SU-DHL-6 (cell line): ENCODE results near the gene APOL6.
"Not testable (repeated sequence)": the region's sequence is repeated elsewhere in the genome, so short reads cannot be mapped to it uniquely, and the experiment has no call there.

ENCODE experiments used
- H2AFZ ChIP-seq: fragments of 200-600 bp; sonication (generic); 2 replicates; pipeline ENCODE4 v1.6.1; 2014; ENCODE audit warnings: low read depth, mild to moderate bottlenecking, moderate library complexity, mixed read lengths, antibody characterized with exemption, low read length; ENCODE audit not compliant: severe bottlenecking
- H3F3A ChIP-seq: fragments of 200-600 bp; shearing (Covaris generic); 2 replicates; pipeline ENCODE4 v1.6.0; 2016; ENCODE audit warnings: antibody characterized with exemption, mild to moderate bottlenecking; ENCODE audit not compliant: insufficient read depth
- H3K27ac ChIP-seq: fragments of 200-600 bp; sonication (generic); 2 replicates; pipeline ENCODE4 v1.5.1; 2016; ENCODE audit warnings: low read depth, mild to moderate bottlenecking, low read length, moderate library complexity, mixed read lengths
- H3K27me3 ChIP-seq: fragments of 200-600 bp; sonication (generic), shearing (Covaris generic); 2 replicates; pipeline ENCODE4 v1.6.0; 2014; ENCODE audit warnings: mild to moderate bottlenecking, low read length
- H3K36me3 ChIP-seq: fragments of 200-600 bp; sonication (generic); 2 replicates; pipeline ENCODE4 v1.6.1; 2014; ENCODE audit warnings: mild to moderate bottlenecking, low read length, mixed read lengths
- H3K4me2 ChIP-seq: fragments of 300-600, 200-600 bp; shearing (Covaris generic), sonication (generic); 2 replicates; pipeline ENCODE4 v1.6.0; 2014; ENCODE audit warnings: low read length, low read depth, mild to moderate bottlenecking; ENCODE audit not compliant: poor library complexity, severe bottlenecking
- H3K4me3 ChIP-seq: fragments of 200-600 bp; sonication (generic); 2 replicates; pipeline ENCODE4 v1.5.1; 2014; ENCODE audit warnings: antibody characterized with exemption, low read length, mild to moderate bottlenecking, mixed read lengths; ENCODE audit not compliant: insufficient read depth, poor library complexity, severe bottlenecking
- H3K79me2 ChIP-seq: fragments of 200-600 bp; sonication (generic); 2 replicates; pipeline ENCODE4 v1.6.1; 2014; ENCODE audit warnings: mild to moderate bottlenecking, low read length, moderate library complexity; ENCODE audit not compliant: insufficient read depth
- H3K9ac ChIP-seq: fragments of 200-600 bp; sonication (generic); 2 replicates; pipeline ENCODE4 v1.7.0; 2014; ENCODE audit warnings: mild to moderate bottlenecking, low read length
- H3K9me2 ChIP-seq: fragments of 200-600 bp; sonication (generic); replicated peaks from 2 replicates; pipeline ENCODE4 v1.6.1; 2014; ENCODE audit warnings: low read length; ENCODE audit not compliant: insufficient read depth
- H3K9me3 ChIP-seq: fragments of 200-600 bp; sonication (generic); 2 replicates; pipeline ENCODE4 v1.6.1; 2014; ENCODE audit warnings: low read length, mixed read lengths; ENCODE audit not compliant: insufficient read depth
- H4K20me1 ChIP-seq: fragments of 200-600 bp; sonication (generic); 2 replicates; pipeline ENCODE4 v1.6.1; 2014; ENCODE audit warnings: low read depth, mild to moderate bottlenecking, antibody characterized with exemption, low read length, moderate library complexity, mixed read lengths
- EZH2phosphoT487 ChIP-seq: fragments of 200-600 bp; sonication (generic), shearing (Covaris generic); conservative IDR thresholded peaks from 2 replicates; pipeline ENCODE4 v1.6.1; 2018; ENCODE audit warnings: mild to moderate bottlenecking, antibody characterized with exemption, low read length, moderate library complexity, mixed read lengths
- TF ChIP-seq, protein P1 (sequence below): fragments of 200-600 bp; sonication (generic); IDR thresholded peaks from one replicate; pipeline ENCODE4 v1.5.1; 2017; ENCODE audit warnings: antibody characterized with exemption, mild to moderate bottlenecking, low read length, moderate library complexity; ENCODE audit not compliant: insufficient read depth, poor library complexity, severe bottlenecking

Gene APOL6

DNA sequence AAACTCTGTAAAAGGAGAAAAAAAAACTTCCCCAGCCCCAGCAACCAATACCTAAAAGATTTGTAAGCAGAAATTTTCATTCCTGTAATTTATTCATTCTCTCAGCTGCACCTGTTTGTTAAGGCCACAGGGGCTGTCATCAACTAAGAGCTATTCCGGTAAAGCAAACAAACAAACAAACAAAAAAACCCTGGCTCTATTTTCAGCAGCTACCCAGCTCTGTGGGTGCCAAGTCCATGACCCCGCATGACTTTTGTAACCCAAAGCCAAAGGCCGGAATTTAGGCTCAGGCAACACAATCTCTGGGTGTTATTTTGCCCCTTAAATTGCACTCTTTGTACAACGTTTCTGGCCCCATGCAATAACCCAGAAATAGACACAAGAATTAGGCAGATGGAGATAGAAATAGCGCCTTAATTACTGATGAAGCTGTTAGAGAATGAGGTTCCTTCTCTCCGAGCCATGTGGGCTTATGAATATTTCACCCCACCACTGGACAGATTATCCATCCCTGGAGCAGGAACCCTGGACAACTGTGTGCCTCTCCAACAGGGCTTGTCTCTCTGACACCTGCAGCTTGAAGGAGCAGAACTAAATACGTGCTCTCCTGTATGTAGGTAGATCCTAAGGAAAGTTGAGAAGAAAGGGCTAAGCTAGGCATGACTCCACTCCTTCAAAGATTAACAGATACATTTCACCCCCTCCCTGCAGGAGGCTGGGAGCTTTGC lies 29.4 kb downstream of the APOL6 start:
- Histone ChIP-seq H2AFZ (peak overlapping the region; percentile 21), H3K4me2 (peak overlapping the region; percentile 40), H4K20me1 (no peaks in the 10 kb centered on the region), H3K4me3 (peak overlapping the region; percentile 6), H3K36me3 (no peaks in the 10 kb centered on the region), H3K79me2 (no peaks in the 10 kb centered on the region), H3K9me2 (no peaks in the 10 kb centered on the region), H3K27ac (peak overlapping the region; percentile 69), H3K9ac (peak overlapping the region; percentile 7; the same call in 1 of the 2 replicates), H3K27me3 (no peaks in the 10 kb centered on the region), H3K9me3 (peaks cover 16% of the 10 kb centered on the region; the same call in 1 of the 2 replicates), H3F3A (peaks cover 3% of the 10 kb centered on the region; the same call in 1 of the 2 replicates)
- TF ChIP-seq EZH2phosphoT487 = no peak
- TF ChIP-seq, protein P1, sequence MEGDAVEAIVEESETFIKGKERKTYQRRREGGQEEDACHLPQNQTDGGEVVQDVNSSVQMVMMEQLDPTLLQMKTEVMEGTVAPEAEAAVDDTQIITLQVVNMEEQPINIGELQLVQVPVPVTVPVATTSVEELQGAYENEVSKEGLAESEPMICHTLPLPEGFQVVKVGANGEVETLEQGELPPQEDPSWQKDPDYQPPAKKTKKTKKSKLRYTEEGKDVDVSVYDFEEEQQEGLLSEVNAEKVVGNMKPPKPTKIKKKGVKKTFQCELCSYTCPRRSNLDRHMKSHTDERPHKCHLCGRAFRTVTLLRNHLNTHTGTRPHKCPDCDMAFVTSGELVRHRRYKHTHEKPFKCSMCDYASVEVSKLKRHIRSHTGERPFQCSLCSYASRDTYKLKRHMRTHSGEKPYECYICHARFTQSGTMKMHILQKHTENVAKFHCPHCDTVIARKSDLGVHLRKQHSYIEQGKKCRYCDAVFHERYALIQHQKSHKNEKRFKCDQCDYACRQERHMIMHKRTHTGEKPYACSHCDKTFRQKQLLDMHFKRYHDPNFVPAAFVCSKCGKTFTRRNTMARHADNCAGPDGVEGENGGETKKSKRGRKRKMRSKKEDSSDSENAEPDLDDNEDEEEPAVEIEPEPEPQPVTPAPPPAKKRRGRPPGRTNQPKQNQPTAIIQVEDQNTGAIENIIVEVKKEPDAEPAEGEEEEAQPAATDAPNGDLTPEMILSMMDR = no peak

DNA sequence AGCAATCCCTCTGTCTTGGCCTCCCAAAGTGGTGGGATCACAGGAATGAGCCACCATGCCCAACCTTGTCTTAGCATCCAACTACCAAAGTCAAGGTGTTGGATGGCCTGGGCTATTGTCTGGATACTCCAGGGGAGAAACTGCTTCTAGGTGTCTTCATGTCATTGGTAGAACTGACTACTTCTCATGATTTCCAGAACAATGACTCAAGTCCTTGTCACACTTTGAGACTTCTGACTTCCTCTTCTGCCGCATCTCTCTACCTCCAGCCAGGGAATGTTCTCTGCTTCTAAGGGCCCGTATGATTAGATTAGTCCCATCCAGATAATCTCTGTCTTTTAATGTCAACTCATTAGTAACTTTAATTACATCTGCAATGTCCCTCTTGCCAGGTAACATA lies 30.6 kb downstream of the APOL6 start:
- no peak overlapping the region for H3K9ac ChIP-seq
- H3K27ac ChIP-seq = no peak overlapping the region
- no peaks in the 10 kb centered on the region for H3K27me3 ChIP-seq
- peaks cover 3% of the 10 kb centered on the region; the same call in 1 of the 2 replicates for H3F3A ChIP-seq
- no peak for TF ChIP-seq EZH2phosphoT487
- TF ChIP-seq, protein P1 = no peak
- H3K9me2 ChIP-seq = no peaks in the 10 kb centered on the region
- no peak overlapping the region for H2AFZ ChIP-seq
- no peaks in the 10 kb centered on the region for H3K36me3 ChIP-seq
- H3K9me3 ChIP-seq = peaks cover 13% of the 10 kb centered on the region; the same call in 1 of the 2 replicates
- H3K4me3 ChIP-seq = no peak overlapping the region
- H3K4me2 ChIP-seq = no peak overlapping the region
- H4K20me1 ChIP-seq = no peaks in the 10 kb centered on the region
- no peaks in the 10 kb centered on the region for H3K79me2 ChIP-seq

DNA sequence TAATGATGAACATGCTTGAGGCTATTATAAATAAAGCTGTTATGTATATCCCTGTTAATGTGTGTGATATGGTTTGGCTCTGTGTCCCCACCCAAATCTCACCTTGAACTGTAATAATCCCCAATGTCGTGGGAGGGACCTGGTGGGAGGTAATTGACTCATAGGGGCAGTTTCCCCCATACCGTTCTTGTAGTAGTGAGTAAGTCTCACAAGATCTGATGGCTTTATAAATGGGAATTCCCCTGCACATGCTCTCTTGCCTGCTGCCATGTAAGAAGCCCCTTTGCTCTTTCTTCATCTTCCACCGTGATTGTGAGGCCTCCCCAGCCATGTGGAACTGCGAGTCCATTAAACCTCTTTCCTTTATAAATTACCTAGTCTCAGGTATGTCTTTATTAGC lies 31.2 kb downstream of the APOL6 start:
- H3K27me3 ChIP-seq, H3K36me3 ChIP-seq, H4K20me1 ChIP-seq, H3K4me3 ChIP-seq, H3F3A ChIP-seq, H3K27ac ChIP-seq, H3K4me2 ChIP-seq, H3K9ac ChIP-seq, H2AFZ ChIP-seq, H3K79me2 ChIP-seq, H3K9me2 ChIP-seq: not testable (repeated sequence)
- H3K9me3 ChIP-seq = peaks cover 13% of the 10 kb centered on the region; the same call in 1 of the 2 replicates

DNA sequence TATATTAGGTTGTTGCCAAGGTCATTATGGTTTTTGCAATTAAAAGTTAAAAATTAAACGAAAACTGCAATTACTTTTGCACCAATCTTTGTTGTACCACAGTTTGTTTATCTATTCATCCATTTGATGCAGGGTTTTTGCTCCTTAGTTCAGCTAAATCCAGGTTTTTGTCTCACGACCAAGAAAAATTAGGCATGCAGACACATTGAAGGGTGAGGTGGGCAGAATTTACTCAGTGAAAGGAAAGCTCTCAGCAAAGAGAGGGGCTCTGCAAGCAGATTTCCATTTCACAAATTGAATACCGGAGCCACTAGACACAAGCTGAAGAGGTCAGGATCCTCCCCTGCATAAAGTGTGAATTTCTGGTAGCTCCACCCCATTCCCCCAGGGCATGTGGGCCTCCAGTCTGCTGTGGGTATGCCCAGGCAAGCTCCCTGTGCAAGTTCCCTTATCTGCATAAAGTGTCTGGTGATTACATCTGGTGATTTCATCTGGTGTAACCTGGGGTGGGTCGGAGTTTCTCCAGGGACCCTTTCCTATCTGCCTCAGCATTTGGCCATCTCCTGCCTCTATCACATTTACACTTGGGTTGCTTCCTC lies 33.3 kb downstream of the APOL6 start:
- H4K20me1 ChIP-seq = no peaks in the 10 kb centered on the region
- H3K79me2 ChIP-seq = no peaks in the 10 kb centered on the region
- H2AFZ ChIP-seq = no peak overlapping the region
- H3K9ac ChIP-seq = no peak overlapping the region
- no peaks in the 10 kb centered on the region for H3K27me3 ChIP-seq
- no peak overlapping the region for H3K27ac ChIP-seq
- no peak overlapping the region for H3K4me3 ChIP-seq
- TF ChIP-seq, protein P1 = no peak
- TF ChIP-seq EZH2phosphoT487 = no peak
- no peak overlapping the region for H3K4me2 ChIP-seq
- H3K9me3 ChIP-seq = peaks cover 7% of the 10 kb centered on the region; the same call in 1 of the 2 replicates
- peaks cover 18% of the 10 kb centered on the region for H3F3A ChIP-seq
- H3K9me2 ChIP-seq = no peaks in the 10 kb centered on the region
- H3K36me3 ChIP-seq = no peaks in the 10 kb centered on the region
